ENCODE results near the gene LAMC2.

DNA sequence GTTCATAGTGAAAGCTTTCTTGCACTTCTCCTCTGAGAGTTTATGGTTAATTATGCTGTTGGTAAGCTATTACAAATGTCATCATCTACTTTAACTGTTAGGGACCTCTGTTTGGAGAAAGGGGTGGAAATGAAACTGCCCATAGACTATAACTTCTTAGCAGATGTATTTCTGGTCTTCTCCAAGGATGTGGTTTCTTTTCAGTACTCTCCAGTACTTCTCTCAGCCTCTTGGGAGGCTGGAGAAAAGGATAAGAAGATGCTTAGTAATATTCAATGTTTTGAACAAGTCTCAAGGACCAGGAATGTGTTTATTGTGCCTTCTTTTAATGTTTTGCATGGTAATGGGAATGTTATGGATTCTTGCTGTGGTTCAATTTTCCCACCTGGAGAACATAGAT, 60.4 kb downstream of the LAMC2 start:
- TF ChIP-seq, protein P1, sequence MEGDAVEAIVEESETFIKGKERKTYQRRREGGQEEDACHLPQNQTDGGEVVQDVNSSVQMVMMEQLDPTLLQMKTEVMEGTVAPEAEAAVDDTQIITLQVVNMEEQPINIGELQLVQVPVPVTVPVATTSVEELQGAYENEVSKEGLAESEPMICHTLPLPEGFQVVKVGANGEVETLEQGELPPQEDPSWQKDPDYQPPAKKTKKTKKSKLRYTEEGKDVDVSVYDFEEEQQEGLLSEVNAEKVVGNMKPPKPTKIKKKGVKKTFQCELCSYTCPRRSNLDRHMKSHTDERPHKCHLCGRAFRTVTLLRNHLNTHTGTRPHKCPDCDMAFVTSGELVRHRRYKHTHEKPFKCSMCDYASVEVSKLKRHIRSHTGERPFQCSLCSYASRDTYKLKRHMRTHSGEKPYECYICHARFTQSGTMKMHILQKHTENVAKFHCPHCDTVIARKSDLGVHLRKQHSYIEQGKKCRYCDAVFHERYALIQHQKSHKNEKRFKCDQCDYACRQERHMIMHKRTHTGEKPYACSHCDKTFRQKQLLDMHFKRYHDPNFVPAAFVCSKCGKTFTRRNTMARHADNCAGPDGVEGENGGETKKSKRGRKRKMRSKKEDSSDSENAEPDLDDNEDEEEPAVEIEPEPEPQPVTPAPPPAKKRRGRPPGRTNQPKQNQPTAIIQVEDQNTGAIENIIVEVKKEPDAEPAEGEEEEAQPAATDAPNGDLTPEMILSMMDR (IDR thresholded peaks at IDR 0.05): no peak
- TF ChIP-seq ZFX (IDR thresholded peaks at IDR 0.05; ENCODE audit: borderline replicate concordance): no peak
